Measurements from ENCODE around the gene ZBTB46. TPM values are rescaled to one million over a fixed set of nuclear protein-coding genes. Genes with fewer than 3 reads are reported as not detected.

Gene ZBTB46
- total and polyA plus RNA-seq, 10 of the 15 experiments (the other 5 are each of a cell fraction or from before 2014, with no cell fraction given), result 0.15 to 0.92 (median 0.34) TPM

DNA sequence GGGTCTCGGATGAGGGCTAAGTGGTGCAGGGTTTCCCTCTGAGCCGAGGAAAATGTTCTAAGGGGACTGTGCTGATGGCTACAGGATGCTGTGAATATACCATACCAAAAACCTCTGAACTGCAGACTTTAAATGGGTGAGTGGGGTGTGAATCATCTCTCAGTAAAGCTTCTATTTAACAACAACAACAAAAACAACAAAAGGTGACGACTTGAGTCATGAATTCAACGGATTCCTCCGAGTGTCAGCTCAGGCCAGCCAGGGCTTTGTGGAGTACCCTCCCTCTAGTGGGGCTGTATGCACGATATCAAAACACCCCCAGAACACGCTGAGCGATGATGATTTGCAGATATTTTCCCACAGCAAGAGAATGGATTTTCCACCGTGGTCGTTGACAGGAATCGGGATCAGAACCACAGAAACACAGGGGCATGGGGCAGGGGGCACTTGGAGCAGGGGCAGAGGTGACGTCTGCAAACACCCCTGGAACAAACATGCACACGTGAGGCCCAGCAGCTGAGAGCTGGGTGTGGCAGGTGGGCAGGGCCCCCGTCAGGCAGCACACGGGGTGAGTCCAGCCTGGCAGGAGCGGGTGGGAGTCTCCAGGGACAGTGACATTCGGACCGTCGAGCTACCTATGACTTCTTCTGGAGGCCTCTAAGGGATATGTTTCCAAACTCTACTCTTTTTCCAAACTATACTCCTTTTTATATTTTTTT, 52.9 kb downstream of the ZBTB46 start (continued):
- TF ChIP-seq CEBPB (IDR thresholded peaks at IDR 0.05; ENCODE audit: borderline replicate concordance in 1 of 2, low read depth in 2 of 2, low read length in 2 of 2) (no peak), GABPA (IDR thresholded peaks at IDR 0.05; ENCODE audit: low read depth) (no peak), RAD21 (IDR thresholded peaks at IDR 0.05; ENCODE audit: insufficient read depth, low read depth, low read length) (no peak), RAD51 (IDR thresholded peaks at IDR 0.05) (no peak), MTA2 (IDR thresholded peaks at IDR 0.05; ENCODE audit: low read depth) (no peak), EED (IDR thresholded peaks at IDR 0.05; ENCODE audit: low read depth) (no peak), POU2F2 (IDR thresholded peaks at IDR 0.05; ENCODE audit: borderline replicate concordance, low read depth, low read length) (no peak)

DNA sequence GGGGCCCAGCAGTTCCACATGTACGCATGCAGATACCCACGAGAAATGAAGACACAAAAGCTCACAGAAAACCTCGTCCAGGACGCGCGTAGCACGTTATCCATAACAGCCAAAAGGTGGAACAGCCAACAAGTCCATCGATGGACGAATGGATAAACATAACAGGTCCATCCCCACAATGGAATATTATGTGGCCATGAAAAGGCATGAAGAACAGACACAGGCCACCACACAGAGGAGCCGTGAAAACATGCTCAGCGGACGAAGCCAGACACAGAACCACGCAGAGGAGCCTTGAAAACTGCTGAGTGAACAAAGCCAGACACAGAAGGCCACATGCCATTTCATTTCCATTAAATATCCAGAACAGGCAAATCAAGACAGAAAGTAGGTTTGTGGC, 53.5 kb downstream of the ZBTB46 start:
- no peaks in the 10 kb centered on the region for H3K36me3 ChIP-seq (ENCODE audit: control insufficient read depth in 2 of 2, insufficient read depth in 2 of 2, low read length in 1 of 2)
- RAD21 ChIA-PET (ENCODE audit: unreplicated experiment), result no interaction called here
- no peak overlapping the region for H3K9ac ChIP-seq (ENCODE audit: control insufficient read depth, insufficient read depth, low read length)
- no peak overlapping the region for H3K4me3 ChIP-seq
- H3K9me3 ChIP-seq (replicated peaks; ENCODE audit: control insufficient read depth, insufficient read depth, low read length), result peaks cover 7% of the 10 kb centered on the region; the same call in 1 of the 3 replicates
- POLR2A ChIA-PET, result no interaction called here
- 83% methylated on average over 13 of the region's 13 CpGs for WGBS (ENCODE audit: insufficient coverage, insufficient replicate concordance, low lambda C conversion rate, missing lambda C conversion rate)
- peaks cover 8% of the 10 kb centered on the region for H3K4me1 ChIP-seq (ENCODE audit: control insufficient read depth, insufficient read depth, low read length)
- in situ Hi-C loops (cut with MboI), result no loop called here
- SMC1A ChIA-PET (ENCODE audit: uncharacterized antibody, unreplicated experiment), result no interaction called here
- no TSS peak for BruUV-seq (replicated peaks)
- no peak overlapping the region for H2AFZ ChIP-seq (ENCODE audit: control insufficient read depth, low read depth, low read length)
- no peak for DNase-seq (ENCODE audit: low read depth, low spot score)
- FAIRE-seq, result no peak
- no peak overlapping the region for H3K4me2 ChIP-seq (ENCODE audit: control insufficient read depth, insufficient read depth)
- ATAC-seq, result no peak
- H3K27me3 ChIP-seq (replicated peaks in 1 of 2; ENCODE audit: control insufficient read depth in 2 of 2, insufficient read depth in 2 of 2, low read length in 1 of 2), result no peaks in the 10 kb centered on the region
- H3K27ac ChIP-seq (ENCODE audit: control insufficient read depth, insufficient read depth), result no peak overlapping the region
- CTCF ChIA-PET, result interaction anchor here (2.2 kb wide), 1 partner anchor 9 kb away, joined by 7 read pairs; no protein-coding TSS in a partner anchor
- no peaks in the 10 kb centered on the region for H3K79me2 ChIP-seq (ENCODE audit: control insufficient read depth, insufficient read depth, low read length)
- no peaks in the 10 kb centered on the region for H4K20me1 ChIP-seq (ENCODE audit: control insufficient read depth, insufficient read depth)
- intact Hi-C loops (cut with micrococcal nuclease; ENCODE audit: unreplicated experiment), result no loop called here
- TF ChIP-seq NFYB (IDR thresholded peaks at IDR 0.05; ENCODE audit: insufficient read depth, low read depth, low read length) (no peak), CBX5 (IDR thresholded peaks at IDR 0.05; ENCODE audit: low read depth) (no peak), EZH2 (IDR thresholded peaks at IDR 0.05; ENCODE audit: borderline replicate concordance, control insufficient read depth, low read depth, low read length) (no peak), GATAD2B (conservative IDR thresholded peaks at IDR 0.05; ENCODE audit: low read depth) (no peak), GABPA (IDR thresholded peaks at IDR 0.05; ENCODE audit: low read depth) (no peak), RELA (IDR thresholded peaks at IDR 0.05; ENCODE audit: borderline replicate concordance, partially characterized antibody) (no peak)
- TF ChIP-seq, protein P1, sequence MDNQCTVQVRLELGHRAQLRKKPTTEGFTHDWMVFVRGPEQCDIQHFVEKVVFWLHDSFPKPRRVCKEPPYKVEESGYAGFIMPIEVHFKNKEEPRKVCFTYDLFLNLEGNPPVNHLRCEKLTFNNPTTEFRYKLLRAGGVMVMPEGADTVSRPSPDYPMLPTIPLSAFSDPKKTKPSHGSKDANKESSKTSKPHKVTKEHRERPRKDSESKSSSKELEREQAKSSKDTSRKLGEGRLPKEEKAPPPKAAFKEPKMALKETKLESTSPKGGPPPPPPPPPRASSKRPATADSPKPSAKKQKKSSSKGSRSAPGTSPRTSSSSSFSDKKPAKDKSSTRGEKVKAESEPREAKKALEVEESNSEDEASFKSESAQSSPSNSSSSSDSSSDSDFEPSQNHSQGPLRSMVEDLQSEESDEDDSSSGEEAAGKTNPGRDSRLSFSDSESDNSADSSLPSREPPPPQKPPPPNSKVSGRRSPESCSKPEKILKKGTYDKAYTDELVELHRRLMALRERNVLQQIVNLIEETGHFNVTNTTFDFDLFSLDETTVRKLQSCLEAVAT (IDR thresholded peaks at IDR 0.05), result no peak
- TF ChIP-seq, protein P2, sequence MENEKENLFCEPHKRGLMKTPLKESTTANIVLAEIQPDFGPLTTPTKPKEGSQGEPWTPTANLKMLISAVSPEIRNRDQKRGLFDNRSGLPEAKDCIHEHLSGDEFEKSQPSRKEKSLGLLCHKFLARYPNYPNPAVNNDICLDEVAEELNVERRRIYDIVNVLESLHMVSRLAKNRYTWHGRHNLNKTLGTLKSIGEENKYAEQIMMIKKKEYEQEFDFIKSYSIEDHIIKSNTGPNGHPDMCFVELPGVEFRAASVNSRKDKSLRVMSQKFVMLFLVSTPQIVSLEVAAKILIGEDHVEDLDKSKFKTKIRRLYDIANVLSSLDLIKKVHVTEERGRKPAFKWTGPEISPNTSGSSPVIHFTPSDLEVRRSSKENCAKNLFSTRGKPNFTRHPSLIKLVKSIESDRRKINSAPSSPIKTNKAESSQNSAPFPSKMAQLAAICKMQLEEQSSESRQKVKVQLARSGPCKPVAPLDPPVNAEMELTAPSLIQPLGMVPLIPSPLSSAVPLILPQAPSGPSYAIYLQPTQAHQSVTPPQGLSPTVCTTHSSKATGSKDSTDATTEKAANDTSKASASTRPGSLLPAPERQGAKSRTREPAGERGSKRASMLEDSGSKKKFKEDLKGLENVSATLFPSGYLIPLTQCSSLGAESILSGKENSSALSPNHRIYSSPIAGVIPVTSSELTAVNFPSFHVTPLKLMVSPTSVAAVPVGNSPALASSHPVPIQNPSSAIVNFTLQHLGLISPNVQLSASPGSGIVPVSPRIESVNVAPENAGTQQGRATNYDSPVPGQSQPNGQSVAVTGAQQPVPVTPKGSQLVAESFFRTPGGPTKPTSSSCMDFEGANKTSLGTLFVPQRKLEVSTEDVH (IDR thresholded peaks at IDR 0.05; ENCODE audit: low read depth, partially characterized antibody), result no peak
- TF ChIP-seq, protein P3, sequence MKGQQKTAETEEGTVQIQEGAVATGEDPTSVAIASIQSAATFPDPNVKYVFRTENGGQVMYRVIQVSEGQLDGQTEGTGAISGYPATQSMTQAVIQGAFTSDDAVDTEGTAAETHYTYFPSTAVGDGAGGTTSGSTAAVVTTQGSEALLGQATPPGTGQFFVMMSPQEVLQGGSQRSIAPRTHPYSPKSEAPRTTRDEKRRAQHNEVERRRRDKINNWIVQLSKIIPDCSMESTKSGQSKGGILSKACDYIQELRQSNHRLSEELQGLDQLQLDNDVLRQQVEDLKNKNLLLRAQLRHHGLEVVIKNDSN (IDR thresholded peaks at IDR 0.05; ENCODE audit: borderline replicate concordance, extremely low read length, insufficient read depth, low read depth, low read length), result no peak

Data from GM12878 (cell line).